GM12864 (cell line): Measurements from ENCODE around the gene KNL1.
"Not testable (repeated sequence)": the region's sequence is repeated elsewhere in the genome, so short reads cannot be mapped to it uniquely, and the experiment has no call there.

Experiments used
- DNase-seq: peaks from one replicate; pipeline ENCODE4 v3.0.0-alpha.2; 2011; ENCODE audit warnings: low read depth
- H3K4me3 ChIP-seq: 2 replicates; pipeline ENCODE4 v1.5.1; 2011; ENCODE audit warnings: mild to moderate bottlenecking, low read depth, low read length, control low read depth
- CTCF ChIP-seq: IDR thresholded peaks from 2 replicates; pipeline ENCODE4 v1.5.1; 2011; ENCODE audit warnings: low read depth, mild to moderate bottlenecking, moderate library complexity, low read length, control low read depth, inconsistent platforms; ENCODE audit errors: missing control alignments

Gene KNL1

GRCh38 chr15:40660686-40661085 is 66.6 kb downstream of the KNL1 start:
- no peak overlapping the region for H3K4me3 ChIP-seq
- DNase-seq, result no peak
- no peak for TF ChIP-seq CTCF

- DNase-seq, result no peak
- H3K4me3 ChIP-seq, result no peak overlapping the region
- no peak for TF ChIP-seq CTCF
Measured at GRCh38 chr15:40664909-40665308, 70.9 kb downstream of the KNL1 start.

GRCh38 chr15:40676290-40676689 is 82.2 kb downstream of the KNL1 start:
- H3K4me3 ChIP-seq, result not testable (repeated sequence)

GRCh38 chr15:40676906-40677305 is 82.9 kb downstream of the KNL1 start:
- H3K4me3 ChIP-seq, DNase-seq: not testable (repeated sequence)

More at GRCh38 chr15:40676290-40676689, 82.2 kb downstream of the KNL1 start:
- DNase-seq, result not testable (repeated sequence)

- H3K4me3 ChIP-seq, result no peak overlapping the region
- DNase-seq, result no peak
- TF ChIP-seq CTCF, result no peak
Measured at GRCh38 chr15:40680151-40680550, 86.1 kb downstream of the KNL1 start.

- not testable (repeated sequence) for H3K4me3 ChIP-seq, DNase-seq
Measured at GRCh38 chr15:40680959-40681358, 86.9 kb downstream of the KNL1 start.

- H3K4me3 ChIP-seq, result no peak overlapping the region
- no peak for DNase-seq
- TF ChIP-seq CTCF, result no peak
Measured at GRCh38 chr15:40684381-40684780, 90.3 kb downstream of the KNL1 start.

- no peak for DNase-seq
- TF ChIP-seq CTCF, result no peak
- H3K4me3 ChIP-seq, result no peak overlapping the region
Measured at GRCh38 chr15:40685376-40685775, 91.3 kb downstream of the KNL1 start.

GRCh38 chr15:40688932-40689799 is 95.1 kb downstream of the KNL1 start:
- H3K4me3 ChIP-seq, result no peak overlapping the region
- no peak for TF ChIP-seq CTCF
- no peak for DNase-seq
